Vagina (tissue), 2 donors: ENCODE data around the gene SNRK. TPM values are rescaled to one million over a fixed set of nuclear protein-coding genes. Genes with fewer than 3 reads are reported as not detected.

Experiments used
- DNase-seq, 2 donors: peaks; one replicate each; pipeline ENCODE4 v3.0.0-alpha.2; 2017; ENCODE audit errors: extremely low spot score in 2 of 2
- H3K27ac ChIP-seq: fragments of 200-600 bp; sonication (generic); one replicate; pipeline ENCODE4 v1.5.1; 2019
- H3K27me3 ChIP-seq: fragments of 200-600 bp; sonication (generic); one replicate; pipeline ENCODE4 v1.5.1; 2019
- H3K36me3 ChIP-seq, 2 donors: fragments of 200-600 bp; sonication (generic); one replicate each; pipeline ENCODE4 v1.5.1; 2017 to 2019
- H3K4me1 ChIP-seq: fragments of 200-600 bp; sonication (generic); one replicate; pipeline ENCODE4 v1.5.1; 2019
- H3K4me3 ChIP-seq, 2 donors: fragments of 200-600 bp; sonication (generic); 1 replicate in 1 of 2; 2 replicates in 1 of 2; pipeline ENCODE4 v1.5.1; 2016 to 2019
- H3K9me3 ChIP-seq: fragments of 200-600 bp; sonication (generic); one replicate; pipeline ENCODE4 v1.5.1; 2019
- POLR2A ChIP-seq, 2 donors: fragments of 450-650 bp; IDR thresholded peaks; one replicate each; pipeline ENCODE4 v1.6.1; 2017; ENCODE audit warnings: antibody characterized with exemption in 2 of 2, mild to moderate bottlenecking in 2 of 2, moderate library complexity in 2 of 2
- POLR2AphosphoS5 ChIP-seq, 2 donors: sonication (generic); formaldehyde crosslinking; IDR thresholded peaks; one replicate each; pipeline ENCODE4 v1.9.0; 2017; ENCODE audit warnings: antibody characterized with exemption in 2 of 2, mild to moderate bottlenecking in 2 of 2, low read depth in 1 of 2; ENCODE audit not compliant: insufficient read depth in 1 of 2
- intact Hi-C: fragments of 100-400 bp; cut with DNase I; formaldehyde crosslinking; loops from one replicate; pipeline ENCODE4 v1.15.1; 2023
- total RNA-seq: library from RNA; depleted of rRNA; stranded (reverse); fragments of >200 nt; gene quantifications from one replicate; pipeline ENCODE4 v1.2.3, GENCODE V29; 2016
- TF ChIP-seq, protein P1 (sequence below), 3 experiments: fragments of 450-650 bp in 2 of 3; fragments of 200-600 bp in 1 of 3; sonication (generic) in 1 of 3; IDR thresholded peaks; one replicate each; pipeline ENCODE4 v1.5.1; 2017 to 2019; ENCODE audit warnings: antibody characterized with exemption in 3 of 3, mild to moderate bottlenecking in 2 of 3, moderate library complexity in 2 of 3

Gene SNRK
- total RNA-seq, 1 donor from 2014 or later, result 97.0 TPM

DNA sequence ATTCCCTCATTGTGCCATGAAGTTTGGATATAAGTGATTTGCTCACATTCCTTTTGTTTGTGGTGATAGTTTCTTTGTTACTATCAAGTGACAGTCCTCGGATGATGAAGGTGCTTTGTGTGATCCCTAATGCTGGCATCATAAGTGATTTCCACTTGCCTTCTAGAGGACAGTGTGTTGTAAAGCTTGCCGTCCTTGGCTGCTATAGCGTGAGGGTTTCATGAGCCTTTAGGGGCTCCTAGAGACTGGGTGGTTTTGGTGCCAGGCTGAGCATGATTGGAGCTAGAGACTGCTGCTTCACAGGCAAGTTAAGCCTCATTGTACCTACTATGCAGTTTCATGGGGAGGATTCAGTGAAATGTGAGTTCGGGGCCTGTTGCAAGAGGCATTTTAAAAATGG, 12.4 kb downstream of the SNRK start:
- intact Hi-C loops, result no loop called here
- no peak overlapping the region for H3K4me3 ChIP-seq
- no peaks in the 10 kb centered on the region for H3K9me3 ChIP-seq
- no peaks in the 10 kb centered on the region for H3K27me3 ChIP-seq
- TF ChIP-seq POLR2A (IDR thresholded peaks at IDR 0.05) (no peak), POLR2AphosphoS5 (IDR thresholded peaks at IDR 0.05; ENCODE audit: insufficient read depth in 1 of 2, low read depth in 1 of 2) (no peak)
- TF ChIP-seq, protein P1, sequence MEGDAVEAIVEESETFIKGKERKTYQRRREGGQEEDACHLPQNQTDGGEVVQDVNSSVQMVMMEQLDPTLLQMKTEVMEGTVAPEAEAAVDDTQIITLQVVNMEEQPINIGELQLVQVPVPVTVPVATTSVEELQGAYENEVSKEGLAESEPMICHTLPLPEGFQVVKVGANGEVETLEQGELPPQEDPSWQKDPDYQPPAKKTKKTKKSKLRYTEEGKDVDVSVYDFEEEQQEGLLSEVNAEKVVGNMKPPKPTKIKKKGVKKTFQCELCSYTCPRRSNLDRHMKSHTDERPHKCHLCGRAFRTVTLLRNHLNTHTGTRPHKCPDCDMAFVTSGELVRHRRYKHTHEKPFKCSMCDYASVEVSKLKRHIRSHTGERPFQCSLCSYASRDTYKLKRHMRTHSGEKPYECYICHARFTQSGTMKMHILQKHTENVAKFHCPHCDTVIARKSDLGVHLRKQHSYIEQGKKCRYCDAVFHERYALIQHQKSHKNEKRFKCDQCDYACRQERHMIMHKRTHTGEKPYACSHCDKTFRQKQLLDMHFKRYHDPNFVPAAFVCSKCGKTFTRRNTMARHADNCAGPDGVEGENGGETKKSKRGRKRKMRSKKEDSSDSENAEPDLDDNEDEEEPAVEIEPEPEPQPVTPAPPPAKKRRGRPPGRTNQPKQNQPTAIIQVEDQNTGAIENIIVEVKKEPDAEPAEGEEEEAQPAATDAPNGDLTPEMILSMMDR (IDR thresholded peaks at IDR 0.05), result no peak
- peaks cover 0 to 9% of the 10 kb centered on the region in 2 donors for H3K36me3 ChIP-seq
- peaks cover 70% of the 10 kb centered on the region for H3K4me1 ChIP-seq
- DNase-seq, result no peak
- H3K27ac ChIP-seq, result no peak overlapping the region

DNA sequence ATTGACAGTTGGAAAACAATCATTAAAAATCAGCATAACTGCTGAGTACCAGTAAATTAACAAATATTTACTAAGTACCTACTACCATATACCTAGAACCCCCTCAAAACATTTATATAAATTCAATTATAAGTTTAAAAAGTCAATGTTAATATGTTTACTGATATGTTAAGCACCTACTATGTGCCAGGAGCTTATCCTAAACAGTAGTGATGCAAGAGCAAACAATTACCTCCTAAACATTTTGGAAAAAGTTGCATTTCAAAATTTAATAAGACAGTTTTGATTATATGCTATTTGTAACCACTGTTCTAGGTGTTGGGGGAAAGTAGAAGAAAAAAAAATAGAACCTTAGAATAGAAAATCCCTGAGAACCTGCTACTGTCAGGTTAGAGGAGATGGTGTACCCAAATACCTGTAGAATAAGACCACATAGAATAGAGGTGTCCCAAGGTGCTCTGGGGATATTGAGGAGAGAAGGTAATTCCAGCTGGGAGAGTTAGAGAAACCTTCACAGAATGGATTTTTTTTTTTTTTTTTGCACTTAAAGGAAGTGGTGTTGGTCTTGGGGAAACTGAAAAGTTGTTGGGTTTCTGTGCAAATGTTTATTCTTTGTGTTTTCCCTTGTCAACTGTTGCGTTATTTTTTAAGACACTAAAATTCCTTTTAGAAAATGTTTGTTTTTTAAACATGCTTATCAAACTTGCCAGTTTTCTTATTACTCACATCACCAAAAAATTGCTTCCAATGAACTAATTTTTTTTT, 16.0 kb downstream of the SNRK start:
- intact Hi-C loops, result no loop called here
- Histone ChIP-seq H3K9me3 (no peaks in the 10 kb centered on the region), H3K27me3 (no peaks in the 10 kb centered on the region), H3K27ac (no peak overlapping the region), H3K4me1 (peaks cover 44% of the 10 kb centered on the region), H3K36me3 (peaks cover 0 to 18% of the 10 kb centered on the region in 2 donors), H3K4me3 (no peak overlapping the region)
- DNase-seq, result no peak
- TF ChIP-seq POLR2AphosphoS5 (IDR thresholded peaks at IDR 0.05; ENCODE audit: insufficient read depth in 1 of 2, low read depth in 1 of 2) (no peak), POLR2A (IDR thresholded peaks at IDR 0.05) (no peak)
- TF ChIP-seq, protein P1 (IDR thresholded peaks at IDR 0.05), result no peak

DNA sequence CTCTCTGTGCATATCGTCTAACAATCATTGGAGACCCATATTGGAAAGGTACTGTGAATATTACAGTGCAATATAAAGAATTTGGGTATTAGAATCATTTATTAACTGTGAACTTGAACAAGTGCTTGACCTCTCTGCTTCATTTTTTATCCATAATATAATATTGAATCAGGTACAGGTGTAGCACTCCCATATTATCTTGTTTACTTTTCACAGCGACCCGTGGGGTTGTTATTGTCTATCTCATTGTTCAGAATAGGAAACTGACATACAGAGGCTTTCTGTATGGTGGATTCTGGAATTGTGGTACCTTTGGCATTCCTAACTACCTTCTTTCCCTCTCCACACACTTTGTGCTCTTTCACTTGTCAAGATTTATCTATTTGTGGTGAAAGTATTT, 17.8 kb downstream of the SNRK start:
- Histone ChIP-seq H3K4me3 (no peak overlapping the region), H3K9me3 (no peaks in the 10 kb centered on the region), H3K4me1 (peaks cover 28% of the 10 kb centered on the region), H3K36me3 (peaks cover 0 to 23% of the 10 kb centered on the region in 2 donors), H3K27ac (no peak overlapping the region), H3K27me3 (no peaks in the 10 kb centered on the region)
- intact Hi-C loops, result no loop called here
- no peak for DNase-seq
- TF ChIP-seq, protein P1 (IDR thresholded peaks at IDR 0.05), result no peak
- TF ChIP-seq POLR2A (IDR thresholded peaks at IDR 0.05) (no peak), POLR2AphosphoS5 (IDR thresholded peaks at IDR 0.05; ENCODE audit: insufficient read depth in 1 of 2, low read depth in 1 of 2) (no peak)

DNA sequence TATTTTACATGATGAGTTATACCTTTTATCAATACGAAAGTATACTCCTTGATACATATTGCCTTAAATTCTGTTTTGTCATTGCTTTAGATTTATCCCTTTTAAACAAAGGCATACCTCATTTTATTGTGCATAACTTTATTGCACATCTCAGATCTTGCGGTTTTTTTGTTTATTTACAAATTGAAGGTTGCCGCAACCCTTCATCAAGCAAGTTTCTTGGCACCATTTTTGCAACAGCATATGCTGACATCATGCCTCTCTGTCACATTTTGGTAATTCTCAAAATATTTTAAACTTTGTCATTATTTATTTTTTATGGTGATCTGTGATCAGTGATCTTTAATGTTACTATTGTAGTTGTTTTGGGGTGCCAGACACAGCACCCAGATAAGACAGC, 20.9 kb downstream of the SNRK start:
- intact Hi-C loops, result no loop called here
- H3K4me1 ChIP-seq, result peaks cover 9% of the 10 kb centered on the region
- H3K4me3 ChIP-seq, result no peak overlapping the region
- no peak overlapping the region for H3K27ac ChIP-seq
- TF ChIP-seq POLR2A (IDR thresholded peaks at IDR 0.05), result no peak
- TF ChIP-seq, protein P1 (IDR thresholded peaks at IDR 0.05), result no peak
- TF ChIP-seq POLR2AphosphoS5 (IDR thresholded peaks at IDR 0.05; ENCODE audit: insufficient read depth in 1 of 2, low read depth in 1 of 2), result no peak
- H3K36me3 ChIP-seq, result peaks cover 0 to 23% of the 10 kb centered on the region in 2 donors
- DNase-seq, result no peak
- no peaks in the 10 kb centered on the region for H3K27me3 ChIP-seq
- H3K9me3 ChIP-seq, result no peaks in the 10 kb centered on the region

DNA sequence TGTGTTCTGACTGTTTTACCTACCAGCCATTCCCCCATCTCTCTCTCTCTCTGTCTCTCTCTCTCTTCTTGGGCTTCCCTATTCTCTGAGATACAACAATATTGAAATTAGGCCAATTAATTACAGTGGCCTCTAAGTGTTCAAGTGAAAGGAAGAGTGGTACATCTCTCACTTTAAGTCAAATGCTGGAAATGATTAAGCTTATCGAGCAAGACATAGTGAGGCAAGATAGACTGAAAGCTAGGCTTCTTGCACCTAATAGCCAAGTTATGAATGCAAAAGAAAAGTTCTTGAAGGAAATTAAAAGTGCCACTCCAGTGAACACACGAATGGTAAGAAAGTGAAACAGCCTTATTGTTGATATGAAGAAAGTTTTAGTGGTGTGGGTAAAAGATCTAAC, 21.3 kb downstream of the SNRK start:
- DNase-seq, result no peak
- intact Hi-C loops, result no loop called here
- TF ChIP-seq POLR2A (IDR thresholded peaks at IDR 0.05) (no peak), POLR2AphosphoS5 (IDR thresholded peaks at IDR 0.05; ENCODE audit: insufficient read depth in 1 of 2, low read depth in 1 of 2) (no peak)
- TF ChIP-seq, protein P1 (IDR thresholded peaks at IDR 0.05), result no peak
- Histone ChIP-seq H3K36me3 (peaks cover 0 to 23% of the 10 kb centered on the region in 2 donors), H3K27me3 (no peaks in the 10 kb centered on the region), H3K27ac (no peak overlapping the region), H3K4me1 (peaks cover 9% of the 10 kb centered on the region), H3K4me3 (no peak overlapping the region), H3K9me3 (no peaks in the 10 kb centered on the region)
